ENCODE results near the gene ITK. TPM values are rescaled to one million over a fixed set of nuclear protein-coding genes. Genes with fewer than 3 reads are reported as not detected.

ITK gene
- 1.3 TPM in 1 of 2 replicates, not detected in the other for total RNA-seq

- no peak within 1 kb of the TSS for H3K4me3 ChIP-seq (ENCODE audit: low read depth, low read length)
- TF ChIP-seq CTCF (IDR thresholded peaks at IDR 0.05; ENCODE audit: insufficient read depth, low read depth, low read length), result no peak
- no peak for DNase-seq (ENCODE audit: low read depth)
Measured at GRCh38 chr5:157180374-157181264, at the start of gene ITK. Gene ITK (plus strand): TSS chr5:157180840. CDS start chr5:157180978, 138 bp downstream.

- TF ChIP-seq CTCF (IDR thresholded peaks at IDR 0.05; ENCODE audit: insufficient read depth, low read depth, low read length), result no peak
- H3K4me3 ChIP-seq (ENCODE audit: low read depth, low read length), result no peak overlapping the region
- peak; percentile 33 for DNase-seq (ENCODE audit: low read depth)
Measured at GRCh38 chr5:157130925-157131324, 49.7 kb upstream of the ITK start.

DNA sequence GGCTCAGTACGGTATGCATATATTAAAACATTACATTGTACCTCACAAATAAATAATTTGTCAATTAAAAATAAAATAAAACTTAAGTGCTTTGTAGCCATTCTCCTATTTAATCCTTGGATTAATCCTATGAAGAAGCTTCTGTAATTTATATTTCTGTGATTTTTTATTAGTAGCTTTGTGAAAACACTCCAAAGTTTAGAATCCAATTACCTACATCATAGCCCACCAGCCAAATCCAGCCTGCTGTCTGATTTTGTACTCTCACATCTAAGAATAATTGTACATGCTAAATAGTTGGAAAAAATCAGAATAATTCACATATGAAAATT, 48.4 kb upstream of the ITK start:
- TF ChIP-seq CTCF (IDR thresholded peaks at IDR 0.05; ENCODE audit: insufficient read depth, low read depth, low read length), result no peak

GRCh38 chr5:157137691-157138090, 42.9 kb upstream of the ITK start:
- H3K4me3 ChIP-seq (ENCODE audit: low read depth, low read length), result no peak overlapping the region
- peak; percentile 12 for DNase-seq (ENCODE audit: low read depth)
- TF ChIP-seq CTCF (IDR thresholded peaks at IDR 0.05; ENCODE audit: insufficient read depth, low read depth, low read length), result no peak

More for the DNA sequence above, 48.4 kb upstream of the ITK start:
- DNase-seq (ENCODE audit: low read depth), result no peak
- H3K4me3 ChIP-seq (ENCODE audit: low read depth, low read length), result no peak overlapping the region

GRCh38 chr5:157142317-157143126, 38.1 kb upstream of the ITK start, which contains the start of gene MED7:
Gene MED7 (minus strand): TSS chr5:157142865. CDS start chr5:157139431, 3,434 bp downstream.
- no peak for TF ChIP-seq CTCF (IDR thresholded peaks at IDR 0.05; ENCODE audit: insufficient read depth, low read depth, low read length)
- peak; percentile 99 for DNase-seq (ENCODE audit: low read depth)

DNA sequence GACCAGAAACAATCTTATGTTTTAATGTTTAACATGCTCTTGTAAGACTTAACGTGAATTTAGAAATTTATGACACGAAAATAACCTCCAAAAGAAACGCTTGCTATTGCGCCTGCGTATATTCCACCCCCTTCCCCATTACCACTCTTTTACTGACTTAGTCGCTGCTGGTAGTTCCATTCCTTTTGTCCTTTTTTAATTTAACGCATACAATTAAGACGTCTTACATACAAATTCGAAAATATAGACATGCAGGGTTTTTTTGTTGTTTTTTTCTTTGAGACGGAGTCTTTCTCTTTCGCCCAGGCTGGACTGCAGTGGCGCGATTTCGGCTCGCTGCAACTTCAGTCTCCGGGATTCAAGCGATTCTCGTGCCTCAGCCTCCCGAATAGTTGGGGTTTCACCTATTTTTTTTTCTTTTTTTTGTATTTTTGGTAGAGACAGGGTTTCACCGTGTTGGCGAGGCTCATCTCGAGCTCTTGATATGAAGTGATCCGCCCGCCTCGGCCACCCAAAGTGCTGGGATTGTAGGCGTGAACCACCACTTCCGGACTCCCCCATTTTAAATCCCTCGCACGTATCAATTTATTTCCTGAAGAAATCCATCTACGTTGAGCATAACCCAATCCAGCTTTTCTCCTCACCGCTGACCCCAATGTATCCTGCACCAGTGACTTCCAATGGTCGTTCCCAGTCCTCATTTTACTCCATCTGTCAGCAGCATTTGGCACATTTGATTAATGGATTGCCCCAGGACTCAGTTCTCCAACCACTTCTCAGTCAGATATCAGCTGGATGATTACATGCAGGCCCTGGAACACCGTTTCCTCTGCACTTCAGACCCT, 37.3 kb upstream of the ITK start:
- H3K4me3 ChIP-seq (ENCODE audit: low read depth, low read length), result peak overlapping the region; percentile 97
- no peak for TF ChIP-seq CTCF (IDR thresholded peaks at IDR 0.05; ENCODE audit: insufficient read depth, low read depth, low read length)
- DNase-seq (ENCODE audit: low read depth), result no peak

More at GRCh38 chr5:157142317-157143126, 38.1 kb upstream of the ITK start, which contains the start of gene MED7:
- H3K4me3 ChIP-seq (ENCODE audit: low read depth, low read length), result peak within 1 kb of the TSS; percentile 97
